Neural cell (in vitro differentiated cells): ENCODE measurements around the gene TMC1. TPM values are rescaled to one million over a fixed set of nuclear protein-coding genes. Genes with fewer than 3 reads are reported as not detected.

ENCODE experiments used
- H2AFZ ChIP-seq: fragments of 200-600, 300-800 bp; sonication (generic), shearing (Covaris generic); 2 replicates; pipeline ENCODE4 v1.6.0; 2014; ENCODE audit warnings: low read depth, mild to moderate bottlenecking, antibody characterized with exemption, low read length, moderate library complexity
- H3F3A ChIP-seq: fragments of 200-600 bp; shearing (Covaris generic); 2 replicates; pipeline ENCODE4 v1.6.1; 2016; ENCODE audit warnings: mild to moderate bottlenecking, moderate library complexity, mixed read lengths, antibody characterized with exemption, low read length; ENCODE audit not compliant: insufficient read depth, poor library complexity, severe bottlenecking
- H3K27ac ChIP-seq: fragments of 200-600, 300-800 bp; sonication (generic), shearing (Covaris generic); 2 replicates; pipeline ENCODE4 v1.5.1; 2014; ENCODE audit warnings: mild to moderate bottlenecking, low read length, moderate library complexity
- H3K27me3 ChIP-seq: fragments of 300-800, 200-600 bp; sonication (generic), shearing (Covaris generic); 2 replicates; pipeline ENCODE4 v1.6.0; 2014; ENCODE audit warnings: mild to moderate bottlenecking, low read depth, low read length, moderate library complexity; ENCODE audit not compliant: insufficient read depth
- H3K36me3 ChIP-seq: fragments of 300-800, 200-600 bp; sonication (generic), shearing (Covaris generic); 2 replicates; pipeline ENCODE4 v1.5.1; 2014; ENCODE audit warnings: mild to moderate bottlenecking, antibody characterized with exemption, low read length, moderate library complexity; ENCODE audit not compliant: insufficient read depth
- H3K4me2 ChIP-seq: fragments of 300-800, 200-600 bp; sonication (generic), shearing (Covaris generic); 2 replicates; pipeline ENCODE4 v1.6.0; 2014; ENCODE audit warnings: mild to moderate bottlenecking, low read length
- H3K4me3 ChIP-seq: fragments of 300-800, 200-600 bp; sonication (generic), shearing (Covaris generic); 2 replicates; pipeline ENCODE4 v1.5.1; 2014; ENCODE audit warnings: mild to moderate bottlenecking, low read length, moderate library complexity
- H3K79me2 ChIP-seq: fragments of 200-600 bp; shearing (Covaris generic); replicated peaks from 2 replicates; pipeline ENCODE4 v1.6.0; 2014; ENCODE audit warnings: mild to moderate bottlenecking, low read length, moderate library complexity; ENCODE audit not compliant: insufficient read depth
- H3K9ac ChIP-seq: fragments of 300-800, 200-600 bp; sonication (generic), shearing (Covaris generic); 2 replicates; pipeline ENCODE4 v1.6.1; 2016; ENCODE audit warnings: mild to moderate bottlenecking, low read length, mixed read lengths
- H3K9me2 ChIP-seq: fragments of 200-600 bp; shearing (Covaris generic); 2 replicates; pipeline ENCODE4 v1.6.1; 2016; ENCODE audit warnings: mild to moderate bottlenecking, low read length, mixed read lengths; ENCODE audit not compliant: insufficient read depth
- H3K9me3 ChIP-seq: fragments of 200-600, 300-800 bp; sonication (generic), shearing (Covaris generic); 2 replicates; pipeline ENCODE4 v1.6.1; 2016; ENCODE audit warnings: mild to moderate bottlenecking, mixed run types, low read length, moderate library complexity, mixed read lengths
- H4K20me1 ChIP-seq: fragments of 200-600 bp; shearing (Covaris generic); 2 replicates; pipeline ENCODE4 v1.6.1; 2016; ENCODE audit warnings: mild to moderate bottlenecking, mixed run types; ENCODE audit not compliant: insufficient read depth
- CTCF ChIP-seq: fragments of 450-650 bp; IDR thresholded peaks from 2 replicates; pipeline ENCODE4 v1.5.1; 2014; ENCODE audit warnings: antibody characterized with exemption, mild to moderate bottlenecking, moderate library complexity; ENCODE audit not compliant: poor library complexity, severe bottlenecking
- EP300 ChIP-seq: fragments of 450-650 bp; conservative IDR thresholded peaks from 2 replicates; pipeline ENCODE4 v1.6.1; 2014; ENCODE audit warnings: antibody characterized with exemption, mild to moderate bottlenecking, moderate library complexity; ENCODE audit not compliant: poor library complexity, severe bottlenecking
- EZH2 ChIP-seq: fragments of 200-600, 300-800 bp; shearing (Covaris generic), sonication (generic); IDR thresholded peaks from 2 replicates; pipeline ENCODE4 v1.6.1; 2014; ENCODE audit warnings: antibody characterized with exemption, low read length, borderline replicate concordance, mild to moderate bottlenecking; ENCODE audit not compliant: insufficient read depth, poor library complexity, severe bottlenecking
- MXI1 ChIP-seq: fragments of 450-650 bp; conservative IDR thresholded peaks from 2 replicates; pipeline ENCODE4 v1.6.1; 2014; ENCODE audit warnings: antibody characterized with exemption, mild to moderate bottlenecking; ENCODE audit not compliant: poor library complexity, severe bottlenecking
- POLR2AphosphoS5 ChIP-seq: IDR thresholded peaks from 2 replicates; pipeline ENCODE4 v1.6.1; 2012
- RAD21 ChIP-seq: fragments of 450-650 bp; conservative IDR thresholded peaks from 2 replicates; pipeline ENCODE4 v1.6.1; 2014; ENCODE audit warnings: antibody characterized with exemption, mild to moderate bottlenecking, moderate library complexity
- REST ChIP-seq: IDR thresholded peaks from 2 replicates; pipeline ENCODE4 v1.6.1; 2012; ENCODE audit warnings: borderline replicate concordance
- SMC3 ChIP-seq: fragments of 450-650 bp; conservative IDR thresholded peaks from 2 replicates; pipeline ENCODE4 v1.6.1; 2014; ENCODE audit warnings: antibody characterized with exemption, mild to moderate bottlenecking, moderate library complexity; ENCODE audit not compliant: poor library complexity
- TAF1 ChIP-seq: IDR thresholded peaks from 2 replicates; pipeline ENCODE4 v1.6.1; 2012; ENCODE audit warnings: low read depth
- polyA plus RNA-seq: library from polyadenylated mRNA; depleted of rRNA; stranded (reverse); fragments of >200 nt; gene quantifications from 2 replicates; pipeline ENCODE4 v1.2.3, GENCODE V29; 2014

TMC1 gene
- polyA plus RNA-seq, 1 donor from 2014 or later = not detected

DNA sequence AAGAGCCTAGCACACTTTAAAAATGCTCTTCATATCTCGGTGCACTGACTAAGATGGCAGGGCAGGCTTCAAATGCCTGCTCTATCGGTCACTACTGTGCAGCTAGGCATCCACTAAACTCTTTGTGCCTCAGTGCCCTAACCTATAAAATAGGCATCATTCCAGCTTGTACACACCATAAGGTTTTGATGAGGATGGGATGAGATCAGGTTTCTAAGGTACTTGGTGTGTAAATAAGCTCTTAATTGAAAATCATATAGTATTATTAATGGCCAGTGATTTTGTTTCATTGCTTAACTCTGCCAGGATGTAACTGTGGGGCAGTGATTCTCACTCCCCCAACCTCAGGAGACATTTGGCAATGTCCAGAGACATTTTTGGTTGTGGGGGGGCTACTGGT, 352.9 kb downstream of the TMC1 start:
- no peaks in the 10 kb centered on the region for H4K20me1 ChIP-seq
- no peaks in the 10 kb centered on the region for H3K9me2 ChIP-seq
- TF ChIP-seq RAD21 (no peak), EP300 (no peak), EZH2 (no peak), CTCF (no peak), TAF1 (no peak), SMC3 (no peak), REST (no peak), POLR2AphosphoS5 (no peak), MXI1 (no peak)
- no peaks in the 10 kb centered on the region for H3K9me3 ChIP-seq
- no peak overlapping the region for H3K27ac ChIP-seq
- no peaks in the 10 kb centered on the region for H3K79me2 ChIP-seq
- H3F3A ChIP-seq = no peaks in the 10 kb centered on the region
- H3K27me3 ChIP-seq = no peaks in the 10 kb centered on the region
- H3K9ac ChIP-seq = no peak overlapping the region
- no peaks in the 10 kb centered on the region for H3K36me3 ChIP-seq
- no peak overlapping the region for H3K4me2 ChIP-seq
- H3K4me3 ChIP-seq = no peak overlapping the region
- no peak overlapping the region for H2AFZ ChIP-seq

GRCh38 chr9:72875221-72875620, 353.8 kb downstream of the TMC1 start:
- H4K20me1 ChIP-seq = no peaks in the 10 kb centered on the region
- no peaks in the 10 kb centered on the region for H3F3A ChIP-seq
- TF ChIP-seq POLR2AphosphoS5 (no peak), CTCF (no peak), MXI1 (no peak), EP300 (no peak), RAD21 (no peak), EZH2 (no peak)
- no peaks in the 10 kb centered on the region for H3K27me3 ChIP-seq
- H3K79me2 ChIP-seq = no peaks in the 10 kb centered on the region
- no peak overlapping the region for H3K4me2 ChIP-seq
- H3K9me2 ChIP-seq = no peaks in the 10 kb centered on the region
- no peak overlapping the region for H3K27ac ChIP-seq
- no peaks in the 10 kb centered on the region for H3K9me3 ChIP-seq
- H3K4me3 ChIP-seq = no peak overlapping the region
- no peak overlapping the region for H2AFZ ChIP-seq
- no peak overlapping the region for H3K9ac ChIP-seq
- H3K36me3 ChIP-seq = no peaks in the 10 kb centered on the region
